ENCODE data around the gene C1orf116. TPM values are rescaled to one million over a fixed set of nuclear protein-coding genes. Genes with fewer than 3 reads are reported as not detected.

Gene C1orf116
- total RNA-seq, result not detected in 2 replicates

DNA sequence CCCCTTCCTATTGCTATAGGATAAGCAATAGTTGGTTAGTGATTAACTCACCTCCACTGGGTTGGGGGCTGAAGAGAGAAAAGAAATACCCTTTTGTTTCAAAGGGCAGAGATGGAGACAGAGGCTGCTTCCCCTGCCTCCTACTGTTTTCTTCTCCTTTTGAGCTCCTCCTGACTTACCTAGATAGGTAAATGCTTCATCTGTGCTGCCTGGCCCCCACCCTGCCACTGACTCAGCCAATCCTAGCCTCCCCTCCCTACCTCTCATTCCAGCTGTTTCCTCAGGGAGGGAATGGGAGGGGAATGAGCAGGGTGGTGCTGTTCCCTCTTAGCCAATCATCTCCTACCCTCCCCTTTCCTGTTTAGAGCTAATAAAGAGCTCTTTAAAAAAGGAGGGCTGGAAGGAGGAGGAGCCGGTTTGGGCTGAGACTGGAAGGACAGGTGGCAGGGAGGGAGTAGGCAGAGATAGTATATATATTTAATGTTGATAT lies at the start of gene C1orf116:
Gene C1orf116 (minus strand): TSS at position 229 of the 490 bp plus-strand sequence. CDS start 5,158 bp downstream, outside the sequence.
- TF ChIP-seq, protein P1, sequence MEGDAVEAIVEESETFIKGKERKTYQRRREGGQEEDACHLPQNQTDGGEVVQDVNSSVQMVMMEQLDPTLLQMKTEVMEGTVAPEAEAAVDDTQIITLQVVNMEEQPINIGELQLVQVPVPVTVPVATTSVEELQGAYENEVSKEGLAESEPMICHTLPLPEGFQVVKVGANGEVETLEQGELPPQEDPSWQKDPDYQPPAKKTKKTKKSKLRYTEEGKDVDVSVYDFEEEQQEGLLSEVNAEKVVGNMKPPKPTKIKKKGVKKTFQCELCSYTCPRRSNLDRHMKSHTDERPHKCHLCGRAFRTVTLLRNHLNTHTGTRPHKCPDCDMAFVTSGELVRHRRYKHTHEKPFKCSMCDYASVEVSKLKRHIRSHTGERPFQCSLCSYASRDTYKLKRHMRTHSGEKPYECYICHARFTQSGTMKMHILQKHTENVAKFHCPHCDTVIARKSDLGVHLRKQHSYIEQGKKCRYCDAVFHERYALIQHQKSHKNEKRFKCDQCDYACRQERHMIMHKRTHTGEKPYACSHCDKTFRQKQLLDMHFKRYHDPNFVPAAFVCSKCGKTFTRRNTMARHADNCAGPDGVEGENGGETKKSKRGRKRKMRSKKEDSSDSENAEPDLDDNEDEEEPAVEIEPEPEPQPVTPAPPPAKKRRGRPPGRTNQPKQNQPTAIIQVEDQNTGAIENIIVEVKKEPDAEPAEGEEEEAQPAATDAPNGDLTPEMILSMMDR (IDR thresholded peaks at IDR 0.05; ENCODE audit: extremely low read depth, low read depth, low read length), result no peak
- no peaks in the 10 kb centered on the region for H3K9me3 ChIP-seq (ENCODE audit: low read depth, low read length)
- no peaks in the 10 kb centered on the region for H3K79me2 ChIP-seq (ENCODE audit: insufficient read depth, low read length)
- no peaks in the 10 kb centered on the region for H3K36me3 ChIP-seq (ENCODE audit: insufficient read depth, low read length)
- H3K4me3 ChIP-seq (ENCODE audit: insufficient read depth, low read length), result no peak within 1 kb of the TSS
- no peaks in the 10 kb centered on the region for H3K27me3 ChIP-seq (ENCODE audit: insufficient read depth, low read length)
- no peak within 1 kb of the TSS for H3K27ac ChIP-seq (ENCODE audit: low read depth, low read length)
- H3K4me1 ChIP-seq (ENCODE audit: insufficient read depth, low read length), result no peaks in the 10 kb centered on the region
- H2AFZ ChIP-seq (ENCODE audit: low read length), result no peak within 1 kb of the TSS
- H4K20me1 ChIP-seq (ENCODE audit: insufficient read depth, low read length), result no peaks in the 10 kb centered on the region
- H3K4me2 ChIP-seq (ENCODE audit: insufficient read depth, low read length), result no peak within 1 kb of the TSS
- DNase-seq (ENCODE audit: insufficient read length, low spot score, missing footprints), result peak; percentile 1

DNA sequence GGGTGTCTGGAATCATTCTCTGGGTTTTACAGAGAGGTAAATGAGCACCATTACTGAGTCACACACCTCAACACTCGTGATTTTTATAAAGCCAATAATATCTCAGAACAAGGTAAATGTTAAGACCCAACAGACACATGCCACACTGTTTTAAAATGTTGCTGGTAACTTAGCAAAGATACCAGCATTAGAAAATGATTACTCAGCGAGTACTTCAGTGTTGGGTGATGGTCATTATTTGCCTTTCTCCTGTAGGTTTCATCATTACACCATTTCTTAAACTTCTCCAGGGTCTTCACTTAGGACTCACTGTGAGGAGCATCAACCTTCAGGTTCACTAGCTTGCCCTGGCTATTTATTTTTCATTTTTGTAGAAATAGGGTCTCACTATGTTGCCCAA lies 49.2 kb upstream of the C1orf116 start:
- no peak overlapping the region for H3K4me2 ChIP-seq (ENCODE audit: insufficient read depth, low read length)
- H3K36me3 ChIP-seq (ENCODE audit: insufficient read depth, low read length), result no peaks in the 10 kb centered on the region
- peaks cover 5% of the 10 kb centered on the region for H3K27me3 ChIP-seq (ENCODE audit: insufficient read depth, low read length)
- no peaks in the 10 kb centered on the region for H4K20me1 ChIP-seq (ENCODE audit: insufficient read depth, low read length)
- H3K9me3 ChIP-seq (ENCODE audit: low read depth, low read length), result no peaks in the 10 kb centered on the region
- no peak overlapping the region for H3K4me3 ChIP-seq (ENCODE audit: insufficient read depth, low read length)
- H3K79me2 ChIP-seq (ENCODE audit: insufficient read depth, low read length), result no peaks in the 10 kb centered on the region
- TF ChIP-seq, protein P1 (IDR thresholded peaks at IDR 0.05; ENCODE audit: extremely low read depth, low read depth, low read length), result no peak
- DNase-seq (ENCODE audit: insufficient read length, low spot score, missing footprints), result no peak
- peaks cover 4% of the 10 kb centered on the region for H3K4me1 ChIP-seq (ENCODE audit: insufficient read depth, low read length)
- H3K27ac ChIP-seq (ENCODE audit: low read depth, low read length), result no peak overlapping the region
- H2AFZ ChIP-seq (ENCODE audit: low read length), result no peak overlapping the region

DNA sequence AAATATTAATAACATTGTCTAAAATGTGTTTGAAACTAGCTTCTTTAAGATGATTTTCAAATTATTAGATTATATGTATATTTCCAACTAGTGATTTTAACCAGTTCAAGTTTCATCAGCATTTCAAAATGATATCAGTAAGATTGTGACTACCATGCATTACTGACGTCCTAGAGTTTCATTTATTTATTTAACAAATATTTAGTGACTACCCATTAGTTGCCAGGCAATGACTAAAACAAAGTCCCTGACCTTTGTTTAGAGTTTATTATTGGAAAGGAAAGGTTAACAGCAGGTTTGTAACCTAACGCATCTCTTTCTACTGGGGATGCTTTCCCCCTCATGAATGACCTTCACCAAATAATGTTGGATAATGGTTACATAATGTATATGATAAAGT lies 48.5 kb upstream of the C1orf116 start:
- H3K27me3 ChIP-seq (ENCODE audit: insufficient read depth, low read length), result peaks cover 5% of the 10 kb centered on the region
- H3K79me2 ChIP-seq (ENCODE audit: insufficient read depth, low read length), result no peaks in the 10 kb centered on the region
- no peak overlapping the region for H3K4me2 ChIP-seq (ENCODE audit: insufficient read depth, low read length)
- no peak overlapping the region for H2AFZ ChIP-seq (ENCODE audit: low read length)
- H4K20me1 ChIP-seq (ENCODE audit: insufficient read depth, low read length), result no peaks in the 10 kb centered on the region
- no peaks in the 10 kb centered on the region for H3K36me3 ChIP-seq (ENCODE audit: insufficient read depth, low read length)
- no peaks in the 10 kb centered on the region for H3K9me3 ChIP-seq (ENCODE audit: low read depth, low read length)
- H3K4me3 ChIP-seq (ENCODE audit: insufficient read depth, low read length), result no peak overlapping the region
- TF ChIP-seq, protein P1 (IDR thresholded peaks at IDR 0.05; ENCODE audit: extremely low read depth, low read depth, low read length), result no peak
- H3K4me1 ChIP-seq (ENCODE audit: insufficient read depth, low read length), result peaks cover 10% of the 10 kb centered on the region
- no peak for DNase-seq (ENCODE audit: insufficient read length, low spot score, missing footprints)
- no peak overlapping the region for H3K27ac ChIP-seq (ENCODE audit: low read depth, low read length)

DNA sequence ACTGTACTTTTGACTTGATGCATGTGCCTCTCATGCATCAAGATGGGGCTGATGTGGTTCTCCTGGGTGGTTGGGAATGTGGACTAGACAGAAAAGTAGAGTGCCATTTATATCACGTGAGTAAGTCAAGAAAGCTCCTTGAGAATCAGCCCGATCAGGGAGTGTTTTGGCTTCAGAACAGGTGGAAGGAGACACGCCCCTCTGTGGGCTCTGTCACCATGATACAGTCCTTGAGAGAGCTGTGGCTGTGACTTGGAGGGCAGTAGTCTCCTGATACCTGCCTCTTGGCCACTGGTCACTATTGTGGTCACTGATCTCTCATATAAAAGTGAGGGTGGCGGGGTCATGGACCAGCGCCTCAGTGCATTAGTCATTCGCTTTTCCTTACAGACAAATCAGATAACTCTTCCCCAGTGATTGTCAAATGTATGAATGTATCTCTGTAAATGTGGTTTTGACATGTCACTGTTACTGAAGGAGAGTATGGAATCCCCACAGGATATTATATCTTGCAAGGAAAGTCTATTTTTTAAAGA lies 47.2 kb upstream of the C1orf116 start:
- H3K36me3 ChIP-seq (ENCODE audit: insufficient read depth, low read length), result no peaks in the 10 kb centered on the region

More for the DNA sequence above, 47.2 kb upstream of the C1orf116 start:
- DNase-seq (ENCODE audit: insufficient read length, low spot score, missing footprints), result no peak
- H2AFZ ChIP-seq (ENCODE audit: low read length), result no peak overlapping the region
- no peak overlapping the region for H3K4me2 ChIP-seq (ENCODE audit: insufficient read depth, low read length)
- peaks cover 5% of the 10 kb centered on the region for H3K27me3 ChIP-seq (ENCODE audit: insufficient read depth, low read length)
- H4K20me1 ChIP-seq (ENCODE audit: insufficient read depth, low read length), result no peaks in the 10 kb centered on the region
- H3K4me3 ChIP-seq (ENCODE audit: insufficient read depth, low read length), result no peak overlapping the region
- no peaks in the 10 kb centered on the region for H3K9me3 ChIP-seq (ENCODE audit: low read depth, low read length)
- no peaks in the 10 kb centered on the region for H3K79me2 ChIP-seq (ENCODE audit: insufficient read depth, low read length)
- H3K4me1 ChIP-seq (ENCODE audit: insufficient read depth, low read length), result peaks cover 10% of the 10 kb centered on the region
- no peak overlapping the region for H3K27ac ChIP-seq (ENCODE audit: low read depth, low read length)
- TF ChIP-seq, protein P1 (IDR thresholded peaks at IDR 0.05; ENCODE audit: extremely low read depth, low read depth, low read length), result no peak
